VCaP (cell line): ENCODE measurements around the gene UBE2F.

Source experiments
- H3K27ac ChIP-seq: fragments of 450-650 bp; 2 replicates; pipeline ENCODE4 v1.5.1; 2017
- TF ChIP-seq, protein P1 (sequence below): fragments of 450-650 bp; conservative IDR thresholded peaks from 2 replicates; pipeline ENCODE4 v1.5.1; 2017; ENCODE audit warnings: mild to moderate bottlenecking, moderate library complexity

The UBE2F gene

DNA sequence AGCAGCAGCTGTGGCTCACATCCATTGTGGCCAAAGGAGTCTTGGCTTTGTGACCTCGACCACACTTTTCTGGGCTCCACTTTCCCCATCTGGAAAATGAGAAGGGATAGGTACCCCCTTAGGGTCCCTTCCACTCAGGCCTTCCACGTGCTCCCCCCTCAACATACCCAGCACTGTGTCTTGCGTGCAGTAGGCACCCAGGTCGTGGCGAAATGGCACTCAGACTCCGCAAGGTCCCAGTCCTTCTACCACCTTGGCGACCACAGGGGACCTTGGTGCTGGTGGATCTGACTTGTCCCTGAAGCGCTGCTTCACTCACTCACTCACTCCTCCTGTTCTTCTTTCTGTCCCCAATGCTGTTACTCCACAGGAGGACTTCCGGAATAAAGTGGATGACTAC, 74.1 kb downstream of the UBE2F start:
- no peak overlapping the region for H3K27ac ChIP-seq
- TF ChIP-seq, protein P1, sequence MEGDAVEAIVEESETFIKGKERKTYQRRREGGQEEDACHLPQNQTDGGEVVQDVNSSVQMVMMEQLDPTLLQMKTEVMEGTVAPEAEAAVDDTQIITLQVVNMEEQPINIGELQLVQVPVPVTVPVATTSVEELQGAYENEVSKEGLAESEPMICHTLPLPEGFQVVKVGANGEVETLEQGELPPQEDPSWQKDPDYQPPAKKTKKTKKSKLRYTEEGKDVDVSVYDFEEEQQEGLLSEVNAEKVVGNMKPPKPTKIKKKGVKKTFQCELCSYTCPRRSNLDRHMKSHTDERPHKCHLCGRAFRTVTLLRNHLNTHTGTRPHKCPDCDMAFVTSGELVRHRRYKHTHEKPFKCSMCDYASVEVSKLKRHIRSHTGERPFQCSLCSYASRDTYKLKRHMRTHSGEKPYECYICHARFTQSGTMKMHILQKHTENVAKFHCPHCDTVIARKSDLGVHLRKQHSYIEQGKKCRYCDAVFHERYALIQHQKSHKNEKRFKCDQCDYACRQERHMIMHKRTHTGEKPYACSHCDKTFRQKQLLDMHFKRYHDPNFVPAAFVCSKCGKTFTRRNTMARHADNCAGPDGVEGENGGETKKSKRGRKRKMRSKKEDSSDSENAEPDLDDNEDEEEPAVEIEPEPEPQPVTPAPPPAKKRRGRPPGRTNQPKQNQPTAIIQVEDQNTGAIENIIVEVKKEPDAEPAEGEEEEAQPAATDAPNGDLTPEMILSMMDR: no peak

DNA sequence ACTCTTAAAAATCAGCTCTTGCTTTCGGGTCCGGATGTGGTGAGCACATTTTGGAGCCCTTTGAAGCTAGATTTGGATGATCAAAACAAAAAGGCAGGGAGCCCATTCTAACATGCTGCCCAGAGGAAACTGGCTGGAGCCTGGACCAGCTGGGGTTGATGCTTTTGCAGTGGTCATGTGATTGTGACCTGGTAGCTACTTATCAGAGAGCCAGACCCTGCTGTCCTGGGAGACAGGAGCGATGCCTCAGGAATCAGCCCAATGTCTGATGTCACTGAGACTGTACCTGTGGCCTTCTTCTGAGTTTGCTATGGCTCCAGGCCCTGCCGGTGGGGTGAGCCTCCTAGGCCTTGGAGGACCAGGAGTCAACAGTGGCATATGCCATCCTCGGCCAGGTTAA, 75.3 kb downstream of the UBE2F start:
- no peak overlapping the region for H3K27ac ChIP-seq
- TF ChIP-seq, protein P1: no peak

DNA sequence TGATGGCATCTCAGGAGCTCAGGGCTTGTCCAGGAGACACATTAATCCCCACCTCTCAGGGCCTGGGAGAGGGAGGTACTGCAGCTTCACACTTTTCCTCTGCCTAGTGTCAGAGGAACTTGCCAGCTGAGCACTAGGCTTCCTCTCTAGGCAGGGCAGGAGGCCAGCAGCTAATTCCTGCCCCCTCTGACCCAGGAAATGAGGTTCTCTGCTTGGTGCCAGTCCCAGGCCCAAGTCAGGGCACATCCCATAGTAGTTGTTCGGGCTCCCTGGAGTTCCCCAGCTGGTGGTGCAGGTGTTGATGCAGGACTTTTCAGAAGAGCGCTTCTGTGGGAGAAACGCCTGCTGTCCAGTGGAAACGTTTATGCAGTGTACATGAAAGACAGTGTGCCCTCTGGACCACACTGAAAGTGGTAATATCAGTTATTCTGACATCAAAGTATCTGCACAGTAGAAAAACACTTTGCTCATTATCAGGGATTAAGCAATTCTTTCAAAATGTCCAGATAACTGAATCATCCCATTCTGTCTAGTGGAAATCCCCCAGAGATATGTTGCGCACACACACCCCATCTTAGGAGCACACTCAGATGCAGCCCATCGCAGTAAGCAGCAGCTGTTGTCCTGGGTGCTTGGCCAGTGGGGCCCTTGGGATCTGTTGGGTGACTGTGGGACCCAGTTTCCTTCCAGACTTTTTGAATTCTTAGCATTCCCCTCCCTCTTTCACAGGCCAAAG, 76.2 kb downstream of the UBE2F start:
- TF ChIP-seq, protein P1: no peak
- no peak overlapping the region for H3K27ac ChIP-seq

DNA sequence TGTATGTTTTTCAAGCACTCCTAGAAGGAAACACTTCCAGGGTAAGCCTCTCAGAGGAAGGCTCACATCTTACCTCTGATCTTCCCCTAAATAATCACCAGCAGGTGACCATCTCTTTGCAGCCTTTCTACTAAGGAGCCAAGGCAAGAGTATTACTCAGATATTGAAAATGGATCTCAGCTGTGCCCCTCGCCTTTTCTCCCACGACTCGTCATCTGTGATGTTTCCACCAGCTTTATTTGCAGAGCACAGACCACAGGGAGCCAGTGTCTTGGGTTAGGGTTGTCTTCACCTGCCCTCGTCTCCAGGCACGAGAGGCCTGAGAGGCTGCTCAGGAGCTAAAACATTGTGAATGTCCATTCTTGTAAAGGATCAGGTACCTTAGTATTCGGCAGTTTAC, 77.0 kb downstream of the UBE2F start:
- TF ChIP-seq, protein P1: no peak

DNA sequence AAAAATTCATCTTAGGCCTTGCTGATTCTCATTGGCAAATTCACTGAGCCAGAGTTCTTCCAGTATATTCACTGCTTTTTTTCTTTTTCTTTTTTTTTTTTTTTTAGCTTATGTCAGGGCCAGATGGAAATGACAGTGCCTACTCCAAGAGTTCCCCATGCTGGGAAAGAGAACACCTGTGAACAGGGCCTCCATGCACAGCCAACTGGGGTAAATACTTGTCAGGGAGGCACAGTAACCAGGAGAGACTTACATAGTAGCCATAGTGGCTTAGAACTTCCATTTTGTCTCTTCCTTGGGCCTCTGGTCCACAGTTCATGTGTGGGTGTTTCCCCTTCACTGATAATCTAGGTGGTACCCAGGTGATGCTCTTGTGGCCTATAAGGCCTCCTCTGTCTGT, 78.8 kb downstream of the UBE2F start:
- no peak overlapping the region for H3K27ac ChIP-seq
- TF ChIP-seq, protein P1: no peak

More for the DNA sequence above, 77.0 kb downstream of the UBE2F start:
- no peak overlapping the region for H3K27ac ChIP-seq

DNA sequence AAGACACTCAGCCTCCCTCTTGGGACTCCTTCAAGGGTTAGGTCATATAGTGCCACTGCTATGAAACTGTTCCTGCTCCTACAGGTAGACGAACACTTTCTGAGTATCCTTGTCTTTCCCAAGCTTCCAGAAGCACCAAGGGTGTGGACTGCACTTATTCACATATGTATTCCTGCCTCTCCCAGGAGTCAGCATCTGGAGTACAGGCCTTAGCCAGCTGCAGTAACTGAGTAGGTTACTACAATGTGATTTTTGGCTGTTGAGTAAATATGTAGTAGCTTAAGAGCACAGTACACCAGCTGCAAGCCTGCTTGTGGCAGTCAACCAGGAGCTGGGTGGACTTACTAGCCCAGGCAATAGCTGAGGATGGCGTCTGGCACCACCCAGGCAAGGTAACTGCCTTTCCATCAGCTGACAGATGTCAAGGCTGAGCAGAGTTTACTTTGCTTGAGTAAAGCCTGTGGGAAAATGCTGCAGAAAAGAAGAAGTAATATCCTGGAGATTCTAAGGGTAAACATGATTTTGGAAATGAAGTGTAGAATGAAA, 80.0 kb downstream of the UBE2F start:
- TF ChIP-seq, protein P1: no peak
- H3K27ac ChIP-seq: no peak overlapping the region

DNA sequence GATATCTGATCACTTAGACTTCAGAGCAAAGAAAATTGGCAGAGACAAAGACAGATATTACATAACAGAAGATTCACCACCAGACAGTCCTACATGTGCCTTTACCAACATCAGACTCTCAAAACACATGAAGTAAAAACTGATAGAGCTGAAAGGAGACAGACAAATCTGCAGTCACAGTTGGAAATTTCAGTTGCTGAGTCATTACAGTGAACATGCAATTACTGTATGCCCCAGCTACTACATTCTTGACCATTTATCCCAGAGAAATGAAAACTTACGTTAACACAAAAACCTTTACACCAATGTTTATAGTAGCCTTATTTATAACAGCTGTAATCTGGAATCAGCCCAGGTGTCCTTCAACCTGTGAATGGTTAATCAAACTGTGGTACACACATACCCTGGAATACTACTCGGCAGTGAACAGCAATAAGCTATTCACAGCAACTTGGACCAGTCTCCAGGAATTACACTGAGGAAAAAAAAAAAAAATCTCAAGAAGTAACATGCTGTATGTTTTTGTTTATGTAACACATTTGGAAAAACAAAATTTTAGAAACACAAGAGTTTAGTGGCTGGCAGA, 86.5 kb downstream of the UBE2F start:
- TF ChIP-seq, protein P1: no peak
- H3K27ac ChIP-seq: no peak overlapping the region
